Jurkat, Clone E6-1 (cell line): Measurements from ENCODE around the gene MECP2.

Experiments
- DNase-seq: peaks from one replicate; pipeline ENCODE4 v3.0.0-alpha.2; 2011; ENCODE audit warnings: low read depth, low spot score
- H3K4me3 ChIP-seq: 2 replicates; pipeline ENCODE4 v1.5.1; 2011; ENCODE audit warnings: mild to moderate bottlenecking, low read length, control low read depth, moderate library complexity

Gene MECP2

GRCh38 chrX:154023276-154024000 is 74.1 kb downstream of the MECP2 start:
- no peak overlapping the region for H3K4me3 ChIP-seq
- no peak for DNase-seq

DNA sequence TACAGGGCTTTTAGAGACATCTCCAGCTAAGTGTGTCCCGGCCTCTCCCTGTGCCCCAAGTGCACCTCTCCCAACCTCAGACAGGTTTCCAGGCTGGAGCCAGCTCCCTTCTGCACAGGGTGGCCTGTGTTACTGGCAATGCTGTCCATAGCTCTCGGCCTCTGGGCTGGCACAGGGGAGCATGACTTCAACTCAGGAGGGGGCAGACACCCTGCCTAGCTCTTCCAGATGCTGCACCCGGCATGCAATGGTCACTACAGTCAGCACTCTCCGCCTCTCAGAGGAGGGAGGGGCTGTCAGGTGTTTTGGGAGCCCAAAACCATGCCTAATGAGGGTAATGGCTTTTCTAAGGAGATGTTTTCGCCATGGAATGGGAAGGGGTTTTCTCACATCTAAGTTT is 75.4 kb downstream of the MECP2 start:
- H3K4me3 ChIP-seq, result no peak overlapping the region
- DNase-seq, result no peak

- no peak for DNase-seq
- H3K4me3 ChIP-seq, result peak overlapping the region; percentile 69
Measured at GRCh38 chrX:154021131-154021611, 76.3 kb downstream of the MECP2 start.

- DNase-seq, result no peak
Measured at GRCh38 chrX:154020536-154021115, 76.9 kb downstream of the MECP2 start.

GRCh38 chrX:154019633-154020528 is 77.6 kb downstream of the MECP2 start, which contains the start of gene IRAK1:
IRAK1 (minus strand) TSS chrX:154019902; CDS start chrX:154019812, 90 bp downstream.
- H3K4me3 ChIP-seq, result peak within 1 kb of the TSS; percentile 74
- DNase-seq, result no peak

More at GRCh38 chrX:154020536-154021115, 76.9 kb downstream of the MECP2 start:
- peak overlapping the region; percentile 69 for H3K4me3 ChIP-seq

GRCh38 chrX:154019061-154019621 is 78.4 kb downstream of the MECP2 start:
- DNase-seq, result no peak
- H3K4me3 ChIP-seq, result peak overlapping the region; percentile 74

DNA sequence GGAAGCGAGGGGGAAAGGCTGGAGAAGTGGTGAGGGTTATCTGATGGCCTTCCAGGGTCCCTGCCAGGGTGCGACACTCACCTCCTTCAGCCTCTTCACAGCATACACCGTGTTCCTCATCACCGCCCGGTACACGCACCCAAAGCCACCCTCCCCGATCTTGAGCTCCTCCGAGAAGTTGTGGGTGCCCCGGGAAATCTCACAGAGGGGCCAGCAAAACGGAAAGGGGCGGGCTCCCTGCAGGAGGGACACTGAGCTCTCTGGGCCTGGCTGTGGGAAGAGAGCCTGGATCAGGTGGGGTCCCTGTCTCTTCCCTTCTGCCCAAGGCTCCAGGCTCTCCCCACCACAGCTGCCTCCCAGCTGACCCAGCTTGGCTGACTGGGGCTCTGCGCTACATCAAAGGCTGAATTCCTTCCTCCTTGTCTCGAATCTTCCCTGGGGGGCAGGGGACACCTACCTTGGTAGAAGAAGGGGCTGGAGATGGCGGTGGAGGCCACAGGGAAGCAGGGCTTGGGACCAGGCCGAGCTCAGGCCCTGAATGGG is 78.9 kb downstream of the MECP2 start:
- peak overlapping the region; percentile 74 for H3K4me3 ChIP-seq

GRCh38 chrX:154017766-154018517 is 79.6 kb downstream of the MECP2 start:
- H3K4me3 ChIP-seq, result peak overlapping the region; percentile 74
- no peak for DNase-seq

More for the DNA sequence above, 78.9 kb downstream of the MECP2 start:
- DNase-seq, result no peak

GRCh38 chrX:154016366-154017076 is 81.0 kb downstream of the MECP2 start:
- no peak overlapping the region for H3K4me3 ChIP-seq
- no peak for DNase-seq

- DNase-seq, result no peak
- H3K4me3 ChIP-seq, result no peak overlapping the region
Measured at GRCh38 chrX:154015581-154016264, 81.8 kb downstream of the MECP2 start.

- no peak overlapping the region for H3K4me3 ChIP-seq
- DNase-seq, result no peak
Measured at GRCh38 chrX:154014429-154015380, 82.8 kb downstream of the MECP2 start.

DNA sequence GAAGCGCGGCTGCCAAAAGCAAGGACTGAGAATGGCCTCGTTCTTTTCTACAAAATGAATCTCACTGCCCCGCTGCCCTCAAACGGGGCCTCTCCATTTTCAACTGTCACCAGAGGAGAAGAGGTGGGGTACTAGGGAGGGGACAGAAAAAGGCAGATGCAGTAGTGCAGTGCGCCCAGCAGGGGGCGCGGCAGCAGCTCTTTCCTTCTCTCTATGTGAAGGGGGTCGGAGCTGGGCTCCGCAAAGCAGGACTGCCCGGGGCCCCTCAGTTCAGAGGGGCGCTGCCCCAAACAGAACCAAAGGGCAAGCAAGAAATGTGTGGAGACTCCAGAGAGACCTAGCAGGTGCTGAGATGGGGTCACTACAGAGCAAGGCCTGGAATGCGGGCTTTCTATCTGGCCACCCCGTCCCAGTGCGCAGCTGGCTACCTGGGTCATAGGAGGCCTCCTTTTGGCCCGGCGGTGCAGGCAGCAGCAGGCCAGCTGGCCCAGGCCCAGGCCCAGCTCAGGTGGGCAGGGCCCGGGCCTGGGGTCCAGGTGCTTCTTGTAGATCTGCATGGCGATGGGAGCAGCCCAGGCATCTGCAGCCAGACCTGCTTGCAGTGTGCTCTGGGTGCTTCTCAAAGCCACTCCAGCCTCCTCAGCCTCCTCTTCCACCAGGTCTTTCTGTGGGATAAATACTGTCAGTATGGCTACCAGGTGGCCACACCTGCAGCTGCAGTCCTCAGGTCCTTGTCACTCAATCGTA is 83.7 kb downstream of the MECP2 start:
- H3K4me3 ChIP-seq, result no peak overlapping the region
- no peak for DNase-seq

GRCh38 chrX:154013001-154013421 is 84.5 kb downstream of the MECP2 start:
- no peak overlapping the region for H3K4me3 ChIP-seq
- no peak for DNase-seq

DNA sequence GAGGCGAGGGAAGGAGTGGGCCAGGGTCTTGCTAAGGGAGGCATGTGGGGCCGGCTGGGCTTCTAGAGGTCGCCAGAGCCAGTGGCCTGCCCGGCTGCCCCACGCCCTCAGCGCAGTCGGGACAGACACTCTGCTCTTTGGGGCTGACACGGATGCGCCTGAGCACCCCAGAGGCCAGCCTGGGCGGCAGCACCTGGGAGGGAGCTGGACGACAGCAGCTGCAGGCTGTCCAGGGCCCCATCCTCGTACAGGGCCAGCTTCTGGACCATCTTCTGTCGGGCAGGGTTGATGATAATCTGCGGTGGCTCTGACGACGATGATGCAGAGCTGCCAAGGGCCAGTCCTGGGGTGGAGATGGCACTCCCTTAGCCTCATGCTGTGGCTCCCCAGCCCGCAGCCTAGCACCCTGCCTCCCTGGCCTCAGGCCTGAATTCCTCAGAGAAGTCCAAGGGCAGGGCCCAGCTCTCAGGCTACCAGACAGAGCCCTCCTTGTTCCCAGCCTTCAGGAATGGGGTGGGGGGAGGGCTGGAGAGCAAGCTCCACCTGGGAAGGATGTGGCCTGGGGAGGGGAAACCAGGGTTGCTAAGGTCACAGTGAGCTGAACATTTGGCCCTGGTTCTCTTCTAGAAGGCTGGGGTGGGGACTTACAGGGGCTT is 85.1 kb downstream of the MECP2 start:
- H3K4me3 ChIP-seq, result no peak overlapping the region
- DNase-seq, result no peak
